ENCODE measurements around the gene PTGDR2. TPM values are rescaled to one million over a fixed set of nuclear protein-coding genes. Genes with fewer than 3 reads are reported as not detected.

PTGDR2 gene
- total RNA-seq, 3 donors from 2014 or later, result 0.16 to 0.59 TPM; not detected in 1

DNA sequence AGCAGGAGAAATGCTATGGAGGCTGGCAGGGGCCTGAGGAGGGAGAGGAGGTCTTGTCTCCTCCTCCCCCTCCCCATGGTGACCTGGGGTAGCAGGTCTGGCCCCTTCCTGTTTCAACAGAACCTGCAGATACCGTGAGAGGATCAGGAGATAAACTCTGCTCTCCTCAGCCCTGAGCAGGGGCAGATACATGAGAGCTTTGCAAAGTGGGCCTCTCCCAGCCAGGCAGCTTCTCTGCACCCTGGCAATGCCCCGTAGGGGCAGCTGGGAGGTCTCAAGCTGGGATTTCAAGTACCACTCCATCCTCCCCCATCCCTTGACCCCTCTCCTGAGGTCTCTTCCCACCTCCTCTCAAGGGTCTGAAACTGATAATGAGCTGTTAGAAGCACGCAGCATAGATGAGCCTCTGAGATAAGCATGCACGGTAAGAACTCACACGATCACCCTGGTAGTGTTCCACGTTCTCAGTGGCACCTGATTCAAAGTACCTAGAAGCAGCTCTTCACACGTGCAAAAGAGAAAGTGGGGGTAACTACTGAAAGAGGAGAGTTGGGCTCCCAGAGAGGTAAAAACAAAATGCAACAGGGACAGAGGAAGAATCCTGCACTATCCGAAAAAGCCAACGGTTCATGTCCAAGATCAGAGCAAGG is 18.8 kb downstream of the PTGDR2 start:
- intact Hi-C loops (cut with DNase I; ENCODE audit: low total_unique reads), result loop anchor here (5.0 to 10.0 kb wide), 2 partner anchors 68 to 320 kb away; partner anchors contain the start of gene PRPF19
- Histone ChIP-seq H3K4me1 (peaks cover 6 to 15% of the 10 kb centered on the region in 2 donors), H3K27ac (no peak overlapping the region), H3K9me3 (no peaks in the 10 kb centered on the region), H3K36me3 (no peaks in the 10 kb centered on the region), H3K27me3 (no peaks in the 10 kb centered on the region), H3K4me3 (no peak overlapping the region)
- no peak for DNase-seq (ENCODE audit: low spot score in 2 of 2)
- TF ChIP-seq POLR2A (IDR thresholded peaks at IDR 0.05) (no peak), POLR2AphosphoS5 (IDR thresholded peaks at IDR 0.05) (no peak)
- TF ChIP-seq, protein P1, sequence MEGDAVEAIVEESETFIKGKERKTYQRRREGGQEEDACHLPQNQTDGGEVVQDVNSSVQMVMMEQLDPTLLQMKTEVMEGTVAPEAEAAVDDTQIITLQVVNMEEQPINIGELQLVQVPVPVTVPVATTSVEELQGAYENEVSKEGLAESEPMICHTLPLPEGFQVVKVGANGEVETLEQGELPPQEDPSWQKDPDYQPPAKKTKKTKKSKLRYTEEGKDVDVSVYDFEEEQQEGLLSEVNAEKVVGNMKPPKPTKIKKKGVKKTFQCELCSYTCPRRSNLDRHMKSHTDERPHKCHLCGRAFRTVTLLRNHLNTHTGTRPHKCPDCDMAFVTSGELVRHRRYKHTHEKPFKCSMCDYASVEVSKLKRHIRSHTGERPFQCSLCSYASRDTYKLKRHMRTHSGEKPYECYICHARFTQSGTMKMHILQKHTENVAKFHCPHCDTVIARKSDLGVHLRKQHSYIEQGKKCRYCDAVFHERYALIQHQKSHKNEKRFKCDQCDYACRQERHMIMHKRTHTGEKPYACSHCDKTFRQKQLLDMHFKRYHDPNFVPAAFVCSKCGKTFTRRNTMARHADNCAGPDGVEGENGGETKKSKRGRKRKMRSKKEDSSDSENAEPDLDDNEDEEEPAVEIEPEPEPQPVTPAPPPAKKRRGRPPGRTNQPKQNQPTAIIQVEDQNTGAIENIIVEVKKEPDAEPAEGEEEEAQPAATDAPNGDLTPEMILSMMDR (IDR thresholded peaks at IDR 0.05), result no peak

DNA sequence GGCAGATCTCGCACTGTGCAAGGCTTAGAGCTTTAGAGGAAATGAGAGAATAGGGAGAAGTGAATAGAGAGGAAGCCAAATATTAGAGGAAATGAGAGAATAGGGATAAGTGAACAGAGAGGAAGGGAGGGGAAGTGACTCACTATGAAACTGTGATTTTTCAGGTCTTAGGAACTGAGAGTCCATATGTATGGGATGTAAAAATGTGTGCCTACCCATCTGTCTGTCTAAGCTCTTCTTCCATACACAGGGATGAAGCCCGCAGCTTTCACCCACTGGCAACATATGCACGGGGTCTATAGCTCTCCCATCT is 20.3 kb downstream of the PTGDR2 start:
- no peak overlapping the region for H3K27ac ChIP-seq
- H3K4me3 ChIP-seq, result no peak overlapping the region
- H3K27me3 ChIP-seq, result no peaks in the 10 kb centered on the region
- no peaks in the 10 kb centered on the region for H3K9me3 ChIP-seq
- TF ChIP-seq, protein P1 (IDR thresholded peaks at IDR 0.05), result no peak
- TF ChIP-seq POLR2A (IDR thresholded peaks at IDR 0.05) (no peak), POLR2AphosphoS5 (IDR thresholded peaks at IDR 0.05) (no peak)
- no peak for DNase-seq (ENCODE audit: low spot score in 2 of 2)
- intact Hi-C loops (cut with DNase I; ENCODE audit: low total_unique reads), result loop anchor here (5.0 to 10.0 kb wide), 2 partner anchors 69 to 322 kb away; partner anchors contain the start of gene PRPF19
- no peaks in the 10 kb centered on the region for H3K36me3 ChIP-seq
- peaks cover 0 to 3% of the 10 kb centered on the region in 2 donors for H3K4me1 ChIP-seq

DNA sequence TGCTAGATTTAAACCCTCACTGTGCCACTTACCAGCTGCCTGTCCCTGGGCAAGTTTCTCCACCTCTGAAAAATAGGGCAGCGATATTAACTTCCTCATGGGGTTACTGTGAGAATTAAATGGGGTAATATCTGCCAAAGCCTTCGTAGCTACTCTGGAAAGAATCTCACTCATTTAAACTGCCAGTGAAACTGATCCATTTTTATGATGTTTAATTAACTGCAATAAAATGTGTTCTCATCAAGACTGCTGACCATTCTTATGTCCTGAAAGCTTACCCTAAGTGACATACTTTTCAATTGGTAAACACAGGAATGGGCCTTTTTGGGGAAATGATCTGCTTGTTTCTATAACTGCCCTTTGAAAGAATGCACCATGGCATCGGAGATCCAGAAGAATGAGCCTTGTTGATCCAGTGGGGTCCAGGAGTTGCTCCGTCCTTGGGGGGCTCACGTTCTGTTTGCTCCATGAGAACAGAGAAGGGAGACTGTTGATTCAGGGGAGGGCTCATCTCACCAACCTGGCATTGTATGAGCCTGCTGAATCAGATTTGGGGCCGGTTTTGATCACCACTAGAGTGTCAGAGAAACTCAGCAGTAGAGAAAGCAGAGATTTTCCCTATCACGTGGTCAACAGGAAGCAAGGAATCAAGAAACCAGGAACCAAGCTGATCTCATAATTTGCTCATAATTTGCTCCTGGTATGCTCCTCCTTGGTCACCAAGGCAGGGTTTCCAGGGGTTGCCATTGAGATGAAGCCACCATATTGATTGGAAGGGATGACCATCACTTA is 20.8 kb downstream of the PTGDR2 start:
- Histone ChIP-seq H3K9me3 (no peaks in the 10 kb centered on the region), H3K4me3 (no peak overlapping the region), H3K27ac (no peak overlapping the region), H3K4me1 (no peaks in the 10 kb centered on the region), H3K27me3 (no peaks in the 10 kb centered on the region), H3K36me3 (no peaks in the 10 kb centered on the region)
- intact Hi-C loops (cut with DNase I; ENCODE audit: low total_unique reads), result loop anchor here (5.0 to 10.0 kb wide), 2 partner anchors 70 to 322 kb away; partner anchors contain the start of gene PRPF19
- TF ChIP-seq POLR2AphosphoS5 (IDR thresholded peaks at IDR 0.05), result no peak
- DNase-seq (ENCODE audit: low spot score in 2 of 2), result no peak

DNA sequence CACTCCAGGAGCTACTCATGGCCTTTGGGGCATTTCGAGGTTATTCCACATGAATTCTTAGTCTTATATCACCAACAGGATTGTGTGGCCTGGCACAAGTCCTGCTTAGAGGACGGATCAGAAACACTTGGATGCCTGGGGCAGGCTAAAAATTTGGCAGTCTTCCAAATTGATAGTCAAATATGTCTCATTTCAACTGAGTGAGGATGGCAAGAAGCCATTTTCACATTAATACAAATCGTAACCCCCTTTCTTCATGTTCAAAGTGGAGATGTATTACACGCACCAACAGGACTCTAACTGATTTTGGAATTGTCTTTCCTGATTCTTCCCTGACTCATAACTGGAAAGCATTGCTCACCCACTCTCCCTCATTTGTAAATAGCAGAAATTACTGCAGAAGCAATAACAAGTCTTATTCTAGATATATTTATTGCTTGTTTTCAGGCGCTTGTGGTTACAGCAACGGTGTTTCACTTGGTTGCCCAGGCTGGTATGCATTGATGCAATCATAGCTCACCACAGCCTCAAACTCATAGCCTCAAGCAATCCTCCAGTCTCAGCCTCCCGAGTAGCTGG is 24.2 kb downstream of the PTGDR2 start:
- no peaks in the 10 kb centered on the region for H3K9me3 ChIP-seq
- intact Hi-C loops (cut with DNase I; ENCODE audit: low total_unique reads), result loop anchor here (10.0 kb wide), 1 partner anchor 73 kb away; the partner anchor contains the start of gene PRPF19
- no peak overlapping the region for H3K4me3 ChIP-seq
- no peak overlapping the region for H3K27ac ChIP-seq
- H3K36me3 ChIP-seq, result no peaks in the 10 kb centered on the region
- TF ChIP-seq, protein P1 (IDR thresholded peaks at IDR 0.05), result no peak
- TF ChIP-seq POLR2A (IDR thresholded peaks at IDR 0.05), result no peak
- TF ChIP-seq POLR2AphosphoS5 (IDR thresholded peaks at IDR 0.05), result no peak
- H3K4me1 ChIP-seq, result no peaks in the 10 kb centered on the region
- H3K27me3 ChIP-seq, result no peaks in the 10 kb centered on the region
- no peak for DNase-seq (ENCODE audit: low spot score in 2 of 2)

DNA sequence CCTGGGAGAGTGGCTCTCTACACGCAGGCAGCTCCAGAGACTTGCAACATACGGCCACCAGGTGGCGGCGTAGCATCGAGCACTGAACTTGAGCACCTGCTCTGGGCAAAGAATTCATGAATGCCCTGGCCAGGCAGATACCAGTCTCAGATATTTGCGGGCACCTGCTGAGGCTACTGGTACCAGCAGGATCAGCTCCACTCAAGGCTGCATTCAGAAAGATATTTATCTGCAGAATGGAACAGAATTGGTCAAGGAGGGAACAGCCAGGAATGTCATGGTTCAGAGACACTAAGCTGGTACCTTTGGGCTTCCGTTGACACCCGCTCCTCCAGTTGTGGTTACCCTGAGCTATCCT is 24.6 kb downstream of the PTGDR2 start:
- intact Hi-C loops (cut with DNase I; ENCODE audit: low total_unique reads), result loop anchor here (10.0 kb wide), 1 partner anchor 74 kb away; the partner anchor contains the start of gene PRPF19
- Histone ChIP-seq H3K36me3 (no peaks in the 10 kb centered on the region), H3K27ac (no peak overlapping the region)

More for the DNA sequence above, 24.6 kb downstream of the PTGDR2 start:
- TF ChIP-seq, protein P1 (IDR thresholded peaks at IDR 0.05), result peak; percentile 76 to 94 (median 91)
- peak in 2 of 3 donors; percentile 22 to 31 for TF ChIP-seq POLR2AphosphoS5 (IDR thresholded peaks at IDR 0.05)
- no peak for TF ChIP-seq POLR2A (IDR thresholded peaks at IDR 0.05)
- Histone ChIP-seq H3K27me3 (no peaks in the 10 kb centered on the region), H3K4me1 (no peaks in the 10 kb centered on the region), H3K4me3 (no peak overlapping the region), H3K9me3 (no peaks in the 10 kb centered on the region)
- peak; percentile 76 to 84 for DNase-seq (ENCODE audit: low spot score in 2 of 2)

Measured in breast epithelium (tissue), 4 donors.